GM18526 (cell line): ENCODE results near the gene LRRC25.
A peak's percentile ranks its signal among the peaks of the same experiment; 100 is the strongest.

Experiments
- POLR2A ChIP-seq: IDR thresholded peaks from 3 replicates; pipeline ENCODE4 v1.6.1; 2011; ENCODE audit not compliant: insufficient read length; ENCODE audit errors: extremely low read depth

Gene LRRC25

DNA sequence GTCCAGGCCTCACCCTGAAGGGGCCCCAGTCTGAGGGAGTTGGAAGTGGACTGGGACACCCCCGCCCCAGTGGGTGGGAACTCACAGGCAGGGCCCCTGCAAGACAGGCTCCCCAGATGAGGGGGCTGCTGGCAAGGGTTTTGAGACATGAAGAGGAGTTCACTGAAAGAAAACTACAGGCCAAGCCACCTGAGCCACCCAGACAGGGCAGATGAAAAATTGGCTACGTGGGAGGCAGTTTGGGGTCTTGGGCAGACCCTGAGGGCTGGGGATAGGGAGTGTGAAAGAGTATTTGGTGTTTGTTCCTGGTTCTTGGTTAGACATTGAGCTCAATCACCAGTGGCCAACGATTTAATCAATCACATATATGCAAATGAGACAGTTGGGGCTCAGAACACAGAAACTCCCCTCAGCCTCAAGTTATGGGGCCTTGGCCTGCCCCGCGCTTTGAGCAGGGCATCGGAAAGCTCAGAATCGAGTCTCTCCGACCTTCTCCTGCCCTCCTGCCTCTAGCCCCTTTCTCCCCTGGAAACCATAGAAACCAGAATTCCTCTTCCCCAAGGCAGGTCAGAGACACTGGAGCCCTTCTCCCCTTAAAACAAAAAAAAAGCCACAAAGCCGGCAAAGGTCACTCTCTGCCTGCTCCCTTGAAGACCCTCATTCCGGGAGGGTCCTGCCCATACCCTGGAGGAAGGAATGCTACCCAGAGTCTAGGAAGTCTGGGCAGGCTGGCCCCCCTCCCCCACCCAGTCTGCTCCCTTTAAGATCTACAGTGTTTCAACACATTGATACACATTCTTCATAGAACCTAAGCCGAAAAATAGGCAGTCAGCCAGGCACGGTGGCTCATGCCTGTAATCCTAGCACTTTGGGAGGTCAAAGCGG, 41.8 kb upstream of the LRRC25 start:
- TF ChIP-seq POLR2A = no peak

DNA sequence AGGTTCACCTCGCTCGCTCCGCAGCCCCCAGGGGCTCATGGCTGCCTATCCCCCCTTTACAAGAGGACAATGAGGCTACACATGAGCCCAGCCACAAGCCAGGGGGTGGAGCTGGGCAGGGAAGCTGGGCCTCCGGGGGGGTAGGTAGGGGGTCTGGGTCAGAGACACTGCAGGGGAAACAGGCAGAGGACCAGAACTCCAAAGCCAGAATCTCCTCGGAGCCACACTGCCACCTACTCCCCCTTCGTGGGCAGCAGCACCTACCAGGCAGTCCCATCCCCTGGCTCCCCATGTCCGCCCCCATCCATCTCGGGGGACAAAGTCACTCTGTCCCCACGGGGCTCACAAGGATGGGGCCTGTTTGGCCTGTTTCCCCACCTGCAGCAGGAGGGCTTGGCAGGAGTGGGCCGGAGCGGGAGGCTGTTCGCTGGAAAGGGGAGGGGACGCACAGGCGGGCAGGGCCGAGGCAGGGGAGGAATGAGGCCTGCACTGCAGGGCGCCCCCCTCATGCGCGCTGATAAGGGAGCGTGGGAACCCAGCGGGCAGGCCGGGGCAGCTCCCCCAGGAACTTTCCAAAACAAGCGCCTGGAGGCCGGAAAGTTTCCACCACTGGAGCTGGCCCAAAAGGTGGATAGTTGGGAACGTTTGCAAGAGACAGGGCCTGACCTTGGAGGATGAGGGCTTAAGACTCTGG, 41.1 kb upstream of the LRRC25 start:
- TF ChIP-seq POLR2A = no peak

DNA sequence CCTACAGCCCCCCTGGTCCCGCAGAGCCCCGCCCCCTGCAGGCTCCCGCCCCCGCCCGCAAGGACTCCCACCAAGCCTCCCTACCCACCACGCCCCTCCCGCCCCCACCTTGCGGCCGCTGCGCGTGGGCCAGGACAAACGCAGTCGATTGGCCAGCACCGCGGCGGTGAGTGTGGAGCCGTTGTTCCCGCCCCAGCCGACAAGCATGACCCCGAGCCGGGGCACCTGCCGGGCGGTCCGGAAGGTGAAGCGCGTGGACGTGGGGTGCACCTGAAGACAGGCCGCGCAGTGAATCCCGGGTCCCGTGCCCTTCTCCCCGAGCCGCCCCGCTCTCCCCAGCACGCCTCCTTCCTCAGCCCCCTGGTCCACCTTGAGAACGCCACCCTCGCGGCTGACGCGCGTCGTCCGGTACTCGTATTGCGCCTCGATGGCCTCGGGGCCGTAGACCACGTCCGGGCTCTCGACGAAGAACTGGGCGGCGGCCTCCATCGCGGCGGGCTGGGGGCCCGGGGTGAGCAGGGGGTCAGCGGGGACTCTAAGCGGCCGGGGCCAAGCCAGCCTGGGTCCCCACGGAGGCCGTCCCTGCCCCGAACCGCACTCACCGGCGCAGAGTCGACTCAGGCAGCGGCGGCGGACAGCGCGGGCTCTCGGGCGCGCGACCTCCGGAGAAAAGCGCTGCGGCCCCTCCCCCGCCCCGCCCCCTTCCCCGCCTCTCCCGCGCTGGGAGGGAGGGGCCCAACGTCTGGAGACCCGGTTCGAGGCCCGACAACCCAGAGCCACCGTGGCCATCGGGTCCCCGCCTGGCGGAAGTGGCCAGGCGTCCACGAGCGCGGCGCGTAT, 40.3 kb upstream of the LRRC25 start, which contains the start of gene ISYNA1:
Gene ISYNA1 (minus strand): TSS at position 643 of the 840 bp plus-strand sequence. CDS start 154 bp downstream, at position 489.
- no peak for TF ChIP-seq POLR2A

DNA sequence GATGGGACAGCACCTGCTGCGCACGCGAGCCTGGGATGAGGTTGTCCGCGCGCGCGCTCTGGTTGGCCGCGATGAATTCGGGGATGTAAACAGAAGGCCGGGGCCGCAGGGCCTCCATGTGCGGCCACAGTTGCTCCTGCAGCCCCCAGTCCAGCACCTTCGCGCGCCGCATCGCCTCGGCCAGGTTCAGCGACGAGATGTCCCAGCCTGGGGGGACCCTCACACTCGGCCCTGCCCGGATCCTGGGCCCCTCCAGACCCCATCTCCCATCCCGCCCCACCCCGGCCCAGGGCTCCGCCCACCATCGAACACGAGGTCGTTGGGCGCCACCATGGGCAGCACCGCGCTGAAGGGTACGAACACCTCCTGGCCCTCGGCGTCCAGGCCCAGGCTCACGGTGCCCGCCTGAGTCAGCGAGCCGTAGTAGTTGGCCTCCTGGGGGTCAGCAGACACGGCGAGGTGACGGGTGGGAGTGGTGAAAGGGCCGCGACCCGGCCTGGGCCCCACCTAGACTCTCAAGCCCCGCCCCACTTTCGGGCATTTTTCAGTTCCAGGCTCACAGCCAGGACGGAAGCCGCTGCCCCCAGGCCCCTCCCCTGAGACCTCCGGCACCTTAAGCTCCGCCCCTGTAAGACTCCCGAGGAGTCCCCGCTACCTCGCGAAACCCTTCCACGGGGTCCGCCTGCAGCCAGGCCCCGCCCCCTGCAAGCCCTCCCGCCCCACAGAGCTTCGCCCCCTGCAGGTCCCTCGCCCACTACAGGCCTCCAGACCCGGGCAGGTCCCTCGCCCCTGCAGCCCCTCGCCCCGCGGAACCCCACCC, 39.5 kb upstream of the LRRC25 start:
- TF ChIP-seq POLR2A = no peak

DNA sequence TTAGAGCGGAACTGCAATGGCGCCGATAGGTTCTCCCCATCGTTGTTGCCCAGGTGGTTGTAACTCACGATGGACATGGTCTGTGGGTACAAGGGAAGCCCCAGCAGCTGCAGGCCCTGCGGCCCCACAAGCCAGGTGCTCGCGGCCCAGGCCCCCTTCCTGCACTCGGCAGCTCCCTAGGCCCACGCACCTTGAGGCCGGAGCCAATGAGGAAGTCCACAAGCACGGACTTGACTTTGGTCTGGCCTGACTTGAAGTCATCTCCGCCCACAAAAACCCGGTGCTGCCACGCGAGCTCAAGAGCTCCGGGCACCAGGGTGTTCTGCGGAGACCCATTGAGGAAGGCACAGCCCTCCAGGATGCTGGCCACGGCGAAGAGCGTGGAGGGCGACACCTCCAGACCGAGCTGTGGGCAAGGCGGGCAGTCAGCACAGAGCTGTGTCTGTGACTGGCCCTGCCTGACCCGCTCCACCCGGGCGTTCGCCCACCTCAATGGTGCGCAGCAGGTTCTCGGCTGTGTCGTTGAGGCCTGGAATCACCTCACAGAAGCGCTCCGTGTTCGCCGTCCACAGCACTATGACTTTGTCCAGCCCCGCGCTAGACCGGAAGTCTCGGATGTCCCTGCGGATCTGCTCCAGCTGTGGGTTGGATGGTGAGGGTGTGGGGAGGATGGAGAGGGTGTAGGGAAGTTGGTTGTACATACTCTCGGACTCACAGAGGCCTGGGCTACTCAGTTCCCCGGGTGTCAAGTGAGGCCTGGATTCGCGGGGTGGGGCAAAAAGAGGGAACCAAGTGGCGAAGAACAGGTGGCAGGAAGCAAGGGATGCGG, 38.6 kb upstream of the LRRC25 start:
- no peak for TF ChIP-seq POLR2A

DNA sequence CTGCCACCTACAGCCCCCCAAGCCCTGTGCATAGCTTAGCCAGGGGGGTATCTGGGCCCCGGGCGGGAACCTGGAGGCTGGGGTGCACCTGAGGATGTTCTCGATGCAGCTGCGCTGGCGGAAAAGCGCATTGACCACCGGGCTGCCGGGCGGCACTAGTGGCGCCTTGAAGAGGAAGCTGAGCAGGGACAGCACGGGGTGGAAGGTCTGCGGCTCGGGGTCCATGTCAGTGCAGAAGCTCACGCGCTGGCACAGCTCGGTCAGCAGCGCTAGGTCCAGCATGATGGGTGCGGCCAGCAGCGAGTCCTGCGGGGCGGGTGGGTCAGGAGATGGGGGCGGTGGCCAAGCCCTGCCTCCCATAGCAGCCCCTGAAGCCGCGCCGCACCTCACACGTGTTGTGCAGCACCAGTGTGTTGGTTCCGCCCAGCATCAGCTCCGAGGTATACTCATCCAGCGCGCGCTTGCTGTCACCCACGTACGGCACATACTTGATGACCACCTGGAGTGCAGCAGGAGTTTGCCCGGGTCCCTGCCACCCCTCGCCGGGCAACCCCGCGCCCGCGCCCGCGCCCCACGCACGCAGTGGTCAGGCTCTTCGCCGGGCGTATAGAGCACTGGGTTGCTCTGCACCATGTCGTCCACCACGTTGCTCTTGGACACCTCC, 37.9 kb upstream of the LRRC25 start:
- no peak for TF ChIP-seq POLR2A

DNA sequence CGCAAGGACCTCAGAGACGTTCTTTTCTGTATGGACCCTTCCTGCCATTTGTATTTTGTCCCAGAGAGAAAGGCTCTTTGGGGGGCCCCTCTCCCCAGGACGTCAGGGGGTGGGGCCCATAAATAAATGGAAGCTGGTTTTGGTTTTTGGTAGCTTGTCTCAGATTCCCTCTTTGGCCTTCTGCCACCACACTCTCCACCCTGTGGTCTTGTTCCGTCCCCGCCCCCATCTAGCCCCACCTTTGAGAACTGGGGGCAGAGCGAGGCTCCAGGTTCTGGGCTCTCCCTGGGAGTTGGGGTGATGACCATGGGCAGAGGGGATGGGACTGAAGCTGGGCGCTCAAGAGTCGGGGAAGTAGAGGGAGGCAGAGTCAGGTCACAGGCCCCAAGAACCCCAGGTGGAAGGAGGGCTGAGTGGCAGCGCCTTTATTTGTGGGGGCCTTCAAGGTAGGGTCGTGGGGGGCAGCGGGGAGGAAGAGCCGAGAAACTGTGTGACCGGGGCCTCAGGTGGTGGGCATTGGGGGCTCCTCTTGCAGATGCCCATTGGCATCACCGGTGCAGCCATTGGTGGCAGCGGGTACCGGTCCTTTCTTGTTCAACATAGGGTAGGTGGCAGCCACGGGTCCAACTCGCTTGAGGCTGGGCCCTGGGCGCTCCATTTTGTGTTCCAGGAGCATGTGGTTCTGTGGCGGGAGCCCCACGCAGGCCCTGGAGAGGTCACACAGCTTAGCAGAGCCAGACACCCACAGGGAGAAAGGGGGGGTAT, 37.2 kb upstream of the LRRC25 start:
- TF ChIP-seq POLR2A = no peak

DNA sequence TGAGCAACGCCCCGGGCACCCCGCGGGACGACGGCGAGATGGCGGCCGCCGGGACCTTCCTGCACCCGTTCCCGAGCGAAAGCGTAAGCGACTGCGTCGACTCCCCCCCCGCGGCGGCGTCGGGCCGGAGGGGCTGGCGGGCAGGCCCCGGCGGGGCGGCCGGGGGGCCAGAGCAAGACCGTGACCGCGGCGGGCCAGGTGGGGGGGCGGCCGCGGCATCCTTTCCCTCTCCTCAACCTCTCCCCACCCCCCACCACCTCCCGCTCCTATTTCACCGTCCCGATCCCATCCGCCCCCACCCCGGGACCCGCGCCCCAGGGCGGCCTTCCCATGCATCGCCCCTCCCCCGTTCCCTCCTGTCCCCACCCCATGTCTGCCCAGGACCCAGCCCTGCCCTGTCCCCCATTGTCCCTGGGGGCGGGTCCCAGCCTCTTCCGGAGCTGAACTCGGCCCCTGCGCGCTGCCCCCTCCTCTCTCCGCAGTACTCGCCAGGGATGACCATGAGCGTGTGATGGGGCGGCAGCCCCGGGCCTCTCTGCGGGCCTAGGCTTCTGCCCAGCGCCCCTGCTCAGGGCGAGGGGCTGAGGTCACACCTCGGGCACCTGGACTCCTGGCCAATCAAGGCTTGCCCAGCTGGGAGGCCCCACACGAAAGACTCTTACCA, 36.4 kb upstream of the LRRC25 start:
- no peak for TF ChIP-seq POLR2A

DNA sequence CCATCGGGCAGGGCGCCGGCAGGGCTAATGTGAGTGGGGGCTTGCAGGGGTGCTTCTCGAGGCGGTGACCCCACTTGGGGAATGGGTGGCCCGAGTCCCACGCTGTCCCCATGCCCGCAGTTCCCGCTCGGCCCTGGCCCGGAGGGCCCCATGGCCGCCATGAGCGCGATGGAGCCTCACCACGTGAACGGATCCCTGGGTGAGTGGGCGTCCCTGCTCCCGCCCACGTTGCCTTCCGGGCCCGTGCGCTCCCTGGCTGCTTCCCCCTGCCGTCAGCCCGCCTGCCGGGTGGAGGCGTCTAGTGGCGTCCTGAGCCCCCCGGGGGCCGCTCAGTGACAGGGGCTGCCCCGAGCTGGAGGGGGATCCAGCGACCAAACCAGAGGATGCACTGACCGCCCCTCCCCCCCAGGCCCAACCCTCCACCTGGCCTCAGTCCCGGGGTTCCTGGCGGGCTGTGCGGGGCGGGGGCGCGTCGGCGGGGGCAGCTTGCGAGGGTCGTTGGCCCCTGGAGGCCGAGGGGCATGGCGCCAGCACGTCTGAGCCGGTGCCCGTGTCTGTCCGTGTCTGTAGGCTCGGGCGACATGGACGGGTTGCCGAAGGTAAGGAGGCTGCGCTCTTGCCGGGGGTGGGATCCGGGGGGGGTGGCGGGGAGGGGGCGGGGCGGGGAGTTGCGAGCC, 35.7 kb upstream of the LRRC25 start:
- TF ChIP-seq POLR2A = peak; percentile 29

DNA sequence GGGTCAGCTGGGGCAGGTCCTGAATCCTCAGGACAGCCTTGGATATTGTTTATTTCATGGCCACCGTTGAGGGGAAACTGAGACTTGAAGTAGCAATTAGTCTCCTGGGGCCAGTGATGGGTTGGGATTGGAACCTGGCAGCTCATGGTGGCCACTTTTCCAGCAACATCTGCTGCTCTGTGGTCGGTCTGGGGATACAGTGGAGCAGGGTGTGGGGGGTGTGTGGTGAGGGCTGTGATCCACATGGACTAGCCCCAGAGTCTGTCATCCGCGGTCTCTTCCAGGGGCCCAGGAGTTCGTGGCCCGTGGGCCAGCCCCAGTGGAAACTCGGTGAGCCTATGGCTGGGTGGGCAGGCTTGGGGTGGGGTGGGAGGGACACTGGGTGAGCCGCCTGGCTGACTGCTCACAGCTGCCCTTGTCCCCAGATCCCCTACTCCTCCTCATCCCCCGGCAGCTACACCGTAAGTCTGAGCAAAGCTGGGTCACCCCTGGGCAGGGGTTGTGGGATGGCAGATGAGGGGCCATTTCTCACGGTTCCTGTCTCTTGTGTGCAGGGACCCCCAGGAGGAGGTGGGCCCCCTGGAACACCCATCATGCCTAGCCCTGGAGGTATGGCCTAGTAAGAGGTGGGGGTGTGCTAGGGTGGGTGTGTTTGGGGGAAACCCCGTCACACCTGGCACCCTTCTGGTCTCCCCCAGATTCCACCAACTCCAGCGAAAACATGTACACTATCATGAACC, 35.0 kb upstream of the LRRC25 start:
- no peak for TF ChIP-seq POLR2A

DNA sequence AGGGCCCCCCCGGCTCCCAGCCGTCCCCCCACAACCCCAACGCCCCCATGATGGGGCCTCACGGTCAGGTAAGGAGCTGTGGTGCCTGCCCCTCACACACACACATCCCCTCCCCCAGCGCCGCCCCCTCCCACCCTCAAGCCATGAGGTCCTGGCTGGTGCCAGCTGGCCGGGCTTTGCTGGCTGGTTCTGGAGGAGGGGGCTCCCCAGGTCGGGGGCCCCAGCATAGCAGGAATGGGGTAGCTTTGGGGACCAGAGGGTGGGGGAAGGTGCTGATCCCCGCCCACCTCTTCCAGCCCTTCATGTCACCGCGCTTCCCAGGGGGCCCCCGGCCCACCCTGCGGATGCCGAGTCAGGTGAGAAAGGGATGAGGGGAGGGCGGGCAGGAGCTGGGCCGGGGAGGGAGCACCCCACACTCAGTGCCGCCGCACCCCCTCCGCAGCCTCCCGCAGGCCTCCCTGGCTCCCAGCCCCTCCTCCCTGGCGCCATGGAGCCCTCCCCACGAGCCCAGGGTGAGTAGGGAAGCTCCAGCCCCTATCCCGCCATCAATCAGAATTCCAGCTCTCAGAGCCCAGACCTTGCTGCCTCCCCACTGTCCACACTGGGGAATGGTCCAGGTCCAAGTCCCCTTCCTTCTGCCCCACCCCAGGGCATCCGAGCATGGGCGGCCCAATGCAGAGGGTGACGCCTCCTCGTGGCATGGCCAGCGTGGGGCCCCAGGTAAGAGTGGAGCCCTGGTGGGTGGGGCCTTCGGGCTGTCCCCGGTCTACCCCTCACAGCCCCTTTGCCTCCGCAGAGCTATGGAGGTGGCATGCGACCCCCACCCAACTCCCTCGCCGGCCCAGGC, 34.2 kb upstream of the LRRC25 start:
- no peak for TF ChIP-seq POLR2A
